Measurements from ENCODE around the gene DNMT3L. TPM values are rescaled to one million over a fixed set of nuclear protein-coding genes. Genes with fewer than 3 reads are reported as not detected.
A peak's percentile ranks its signal among the peaks of the same experiment; 100 is the strongest.
"Not testable (repeated sequence)": the region's sequence is repeated elsewhere in the genome, so short reads cannot be mapped to it uniquely, and the experiment has no call there.

The DNMT3L gene
- total RNA-seq, 1 donor from 2014 or later: not detected

- ATAC-seq (no peak), DNase-seq (no peak)
- peak within 1 kb of the TSS; percentile 6 for H3K4me3 ChIP-seq
- peaks cover 27% of the 10 kb centered on the region for H3K27me3 ChIP-seq (ENCODE audit: low read depth)
- no peaks in the 10 kb centered on the region for H3K9me3 ChIP-seq
- H3K27ac ChIP-seq: no peak within 1 kb of the TSS
- no peak for TF ChIP-seq CTCF (IDR thresholded peaks at IDR 0.05)
- peaks cover 5% of the 10 kb centered on the region for H3K4me1 ChIP-seq
- intact Hi-C loops (cut with DNase I): no loop called here
- no peaks in the 10 kb centered on the region for H3K36me3 ChIP-seq
These were observed 23.7 kb upstream of the DNMT3L start, which contains the start of gene AIRE for GRCh38 chr21:44285138-44285992. Gene AIRE, plus strand, starts transcription at chr21:44285876. Its CDS starts 131 bp downstream, at chr21:44286007.

GRCh38 chr21:44283948-44284347 lies 22.3 kb upstream of the DNMT3L start:
- Histone ChIP-seq H3K4me1 (peaks cover 5% of the 10 kb centered on the region), H3K36me3 (no peaks in the 10 kb centered on the region), H3K9me3 (no peaks in the 10 kb centered on the region), H3K4me3 (no peak overlapping the region), H3K27me3 (ENCODE audit: low read depth) (peaks cover 27% of the 10 kb centered on the region), H3K27ac (no peak overlapping the region)
- intact Hi-C loops (cut with DNase I): no loop called here
- ATAC-seq: no peak
- TF ChIP-seq CTCF (IDR thresholded peaks at IDR 0.05): no peak
- peak; percentile 31 for DNase-seq

GRCh38 chr21:44283211-44283785 lies 21.6 kb upstream of the DNMT3L start:
- peaks cover 27% of the 10 kb centered on the region for H3K27me3 ChIP-seq (ENCODE audit: low read depth)
- intact Hi-C loops (cut with DNase I); DNase-seq; H3K9me3 ChIP-seq; H3K36me3 ChIP-seq; ATAC-seq; H3K4me1 ChIP-seq; H3K27ac ChIP-seq; H3K4me3 ChIP-seq: not testable (repeated sequence)

- Histone ChIP-seq H3K4me1 (peaks cover 5% of the 10 kb centered on the region), H3K4me3 (no peak overlapping the region), H3K36me3 (no peaks in the 10 kb centered on the region), H3K9me3 (no peaks in the 10 kb centered on the region), H3K27ac (no peak overlapping the region), H3K27me3 (ENCODE audit: low read depth) (peaks cover 26% of the 10 kb centered on the region)
- no peak for ATAC-seq
- no peak for TF ChIP-seq CTCF (IDR thresholded peaks at IDR 0.05)
- DNase-seq: peak; percentile 32
- intact Hi-C loops (cut with DNase I): no loop called here
These were observed 20.7 kb upstream of the DNMT3L start for GRCh38 chr21:44282370-44282769.

- Histone ChIP-seq H3K9me3 (no peaks in the 10 kb centered on the region), H3K4me3 (no peak overlapping the region), H3K27me3 (ENCODE audit: low read depth) (peaks cover 21% of the 10 kb centered on the region), H3K36me3 (no peaks in the 10 kb centered on the region), H3K4me1 (peaks cover 5% of the 10 kb centered on the region), H3K27ac (no peak overlapping the region)
- DNase-seq (peak; percentile 33), ATAC-seq (no peak)
- TF ChIP-seq CTCF (IDR thresholded peaks at IDR 0.05): no peak
- intact Hi-C loops (cut with DNase I): no loop called here
These were observed 20.1 kb upstream of the DNMT3L start for GRCh38 chr21:44281801-44282200.
